Epidermal melanocyte (primary cell): ENCODE results near the gene BDH1.

Experiments
- DNase-seq: peaks from one replicate; pipeline ENCODE4 v3.0.0; 2011; ENCODE audit warnings: low spot score; ENCODE audit not compliant: insufficient read length

Gene BDH1

GRCh38 chr3:197507541-197507940 is 48.2 kb downstream of the BDH1 start:
- no peak for DNase-seq

- DNase-seq: no peak
Observed at GRCh38 chr3:197507081-197507480, 48.7 kb downstream of the BDH1 start.

GRCh38 chr3:197505796-197506548 is 49.8 kb downstream of the BDH1 start:
- DNase-seq: no peak

- DNase-seq: peak; percentile 63
Observed at GRCh38 chr3:197504641-197505121, 51.1 kb downstream of the BDH1 start.

DNA sequence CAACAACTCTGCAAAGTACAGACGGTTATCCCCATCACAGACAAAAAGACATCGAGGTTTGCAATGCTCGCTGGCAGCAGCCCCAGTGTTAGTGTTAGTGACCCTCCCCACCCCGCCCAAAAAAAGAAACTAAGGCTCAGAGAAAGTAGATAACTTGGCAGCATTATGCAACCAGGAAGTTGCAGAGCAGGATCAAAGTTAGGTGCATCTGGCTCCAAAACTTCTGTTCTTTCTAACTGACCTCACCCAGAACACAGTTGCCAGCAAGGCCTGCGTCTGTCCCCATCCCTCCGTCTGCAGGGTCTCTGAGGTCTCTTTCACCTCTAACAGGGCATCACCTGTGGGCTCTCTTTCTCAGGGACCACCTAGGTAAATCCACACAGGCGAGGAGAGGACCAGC is 51.5 kb downstream of the BDH1 start:
- no peak for DNase-seq

GRCh38 chr3:197503652-197504051 is 52.1 kb downstream of the BDH1 start:
- no peak for DNase-seq

- peak; percentile 52 for DNase-seq
Observed at GRCh38 chr3:197501879-197502620, 53.7 kb downstream of the BDH1 start.

- DNase-seq: no peak
Observed at GRCh38 chr3:197501496-197501878, 54.3 kb downstream of the BDH1 start.

DNA sequence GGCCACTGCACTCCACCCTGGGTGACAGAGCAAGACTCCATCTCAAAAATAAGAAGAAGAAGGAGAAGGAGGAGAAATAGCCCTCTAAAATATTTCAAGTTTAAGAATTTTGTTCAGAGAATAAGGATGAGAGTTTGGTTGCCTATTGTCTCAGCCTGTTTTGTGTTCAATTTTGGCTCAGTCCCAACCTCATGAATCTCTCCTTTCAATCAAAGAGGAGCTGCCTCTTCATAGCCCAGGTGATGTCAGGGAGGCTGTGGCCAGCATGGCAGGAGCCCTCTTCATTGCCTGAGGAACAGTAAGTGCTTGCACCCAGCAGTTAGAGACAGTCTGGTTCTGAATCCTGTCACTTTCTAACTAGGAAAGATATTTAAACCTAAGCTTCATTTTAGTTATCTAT is 55.0 kb downstream of the BDH1 start:
- DNase-seq: no peak

- no peak for DNase-seq
Observed at GRCh38 chr3:197499427-197499826, 56.3 kb downstream of the BDH1 start.

DNA sequence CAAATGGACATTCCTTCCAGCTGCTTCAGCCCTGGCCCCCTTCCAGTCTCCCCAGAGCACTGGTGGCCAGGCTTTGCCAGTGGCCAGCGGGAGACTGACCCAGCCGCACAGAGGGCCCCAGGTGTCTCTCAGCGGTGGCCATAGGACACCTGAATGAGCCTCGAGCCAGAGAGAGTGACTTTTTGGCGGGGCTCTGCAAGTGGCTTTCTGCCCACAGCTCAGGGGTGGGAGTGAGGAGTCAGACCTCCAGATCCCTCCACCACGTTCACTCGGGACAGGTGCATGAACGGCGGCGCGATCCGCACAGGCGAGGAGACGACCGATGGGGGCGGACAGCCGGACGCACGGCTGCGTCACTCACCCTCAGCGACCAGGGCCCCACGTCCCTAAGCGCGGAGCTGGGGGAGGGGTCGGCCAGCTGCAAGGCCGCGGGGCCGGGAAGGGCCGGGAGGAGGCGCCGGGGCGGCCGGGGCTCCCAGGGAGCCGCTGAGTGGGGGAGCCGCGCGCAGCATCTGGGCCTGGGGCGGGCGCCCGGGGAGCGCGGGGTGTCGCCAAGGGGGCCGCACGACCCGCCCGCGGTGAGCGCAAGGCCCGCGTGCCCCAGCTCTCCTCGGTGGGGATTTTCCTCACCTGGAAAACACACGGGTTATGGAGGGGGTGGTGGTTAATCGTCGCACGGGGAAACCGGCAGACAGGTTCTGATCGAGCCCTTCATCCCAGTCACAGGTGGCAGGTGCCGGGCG is 57.1 kb downstream of the BDH1 start:
- DNase-seq: no peak

- DNase-seq: no peak
Observed at GRCh38 chr3:197496746-197497125, 59.0 kb downstream of the BDH1 start.

DNA sequence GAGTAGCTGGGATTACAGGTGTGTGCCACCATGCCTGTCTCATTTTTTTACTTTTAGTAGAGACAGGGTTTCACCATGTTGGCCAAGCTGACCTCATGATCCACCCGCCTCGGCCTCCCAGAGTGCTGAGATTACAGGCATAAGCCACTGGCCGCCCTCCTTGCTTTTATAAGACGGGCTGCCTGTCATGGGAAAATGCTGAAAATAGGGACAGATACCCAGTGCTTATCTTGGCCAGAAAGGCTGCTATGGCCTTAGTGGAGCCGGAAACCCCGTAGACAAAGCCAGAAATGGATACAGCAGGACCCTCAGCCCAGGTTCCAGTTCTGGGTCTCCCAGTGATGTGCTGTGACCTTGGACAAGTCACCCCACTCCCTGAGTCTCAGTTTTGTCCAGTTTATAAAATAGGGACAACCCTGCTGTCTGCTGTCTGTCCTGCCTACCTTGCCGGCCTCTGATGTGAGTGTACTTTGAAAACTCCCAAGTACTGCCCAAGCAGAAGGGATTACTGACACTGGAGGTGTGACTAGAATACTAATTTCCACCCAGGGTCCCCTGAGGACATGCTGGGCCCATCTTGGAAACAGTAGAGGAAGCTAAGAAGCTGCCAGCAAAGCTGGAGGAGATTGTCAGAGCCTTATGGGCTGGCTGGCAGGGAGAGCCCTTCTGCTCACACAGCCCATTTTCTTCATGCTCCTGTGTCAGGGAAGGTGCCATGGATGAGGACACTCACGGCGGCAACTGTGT is 59.6 kb downstream of the BDH1 start:
- DNase-seq: no peak

GRCh38 chr3:197495499-197495898 is 60.3 kb downstream of the BDH1 start:
- DNase-seq: no peak

DNA sequence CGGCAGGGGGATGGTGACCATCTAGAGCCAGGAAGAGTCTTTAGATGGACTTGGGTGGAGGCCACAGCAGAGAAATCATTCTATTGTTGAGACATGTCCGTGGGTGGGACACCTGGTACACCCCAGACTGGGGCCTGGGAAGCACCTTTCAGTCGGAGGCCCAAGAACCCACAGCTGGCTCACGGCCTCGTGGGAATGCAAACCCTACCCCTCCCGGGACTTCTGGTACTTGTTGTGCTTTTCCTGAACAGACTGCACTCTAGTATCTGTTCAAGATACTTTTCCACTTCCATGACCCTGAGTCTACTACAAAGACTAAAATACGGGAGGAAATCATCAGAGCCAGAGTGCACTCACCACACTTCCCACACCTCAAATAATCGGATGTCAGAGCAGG is 60.7 kb downstream of the BDH1 start:
- DNase-seq: no peak

GRCh38 chr3:197494366-197495058 is 61.3 kb downstream of the BDH1 start:
- no peak for DNase-seq

DNA sequence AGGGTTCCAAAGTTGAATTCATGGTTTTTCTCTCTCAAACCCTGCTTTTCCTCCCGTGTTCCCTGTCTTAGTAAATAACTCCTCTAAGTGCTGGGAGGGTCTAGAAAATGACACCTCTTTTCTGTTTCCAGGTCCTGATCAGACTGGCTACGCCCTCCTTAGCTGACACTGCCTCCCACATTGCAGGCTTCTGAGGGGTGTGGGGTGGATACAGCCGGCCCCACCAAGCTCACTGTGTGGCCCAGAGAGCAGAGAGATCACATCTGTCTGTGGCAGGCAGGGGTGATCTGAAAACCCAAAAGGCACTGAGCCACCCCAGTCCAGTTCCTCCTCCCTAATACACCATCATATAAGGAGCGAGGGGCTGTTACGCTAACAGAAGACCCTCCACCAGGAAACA is 62.7 kb downstream of the BDH1 start:
- DNase-seq: no peak

- DNase-seq: no peak
Observed at GRCh38 chr3:197491923-197492664, 63.7 kb downstream of the BDH1 start.

GRCh38 chr3:197491478-197491877 is 64.3 kb downstream of the BDH1 start:
- no peak for DNase-seq
